HEK293 (cell line): Measurements from ENCODE around the gene PSEN1.

Source experiments
- GLIS2 ChIP-seq: fragments of 450-650 bp; formaldehyde crosslinking; IDR thresholded peaks from 2 replicates; pipeline ENCODE4 v1.5.1; 2016; ENCODE audit warnings: missing biosample characterization, missing genetic modification characterization
- IKZF3 ChIP-seq: fragments of 450-650 bp; IDR thresholded peaks from 2 replicates; pipeline ENCODE4 v1.5.0; 2018; ENCODE audit warnings: missing biosample characterization, mild to moderate bottlenecking, missing genetic modification characterization, moderate library complexity
- KLF1 ChIP-seq: fragments of 450-650 bp; formaldehyde crosslinking; IDR thresholded peaks from 2 replicates; pipeline ENCODE4 v1.5.1; 2016; ENCODE audit warnings: missing biosample characterization, missing genetic modification characterization
- KLF17 ChIP-seq: fragments of 450-650 bp; formaldehyde crosslinking; IDR thresholded peaks from 2 replicates; pipeline ENCODE4 v1.5.1; 2016; ENCODE audit warnings: missing biosample characterization, missing genetic modification characterization
- KLF9 ChIP-seq: fragments of 450-650 bp; formaldehyde crosslinking; IDR thresholded peaks from 2 replicates; pipeline ENCODE4 v1.5.1; 2016; ENCODE audit warnings: missing biosample characterization, missing genetic modification characterization, low read depth
- PATZ1 ChIP-seq: fragments of 450-650 bp; formaldehyde crosslinking; IDR thresholded peaks from 2 replicates; pipeline ENCODE4 v1.5.1; 2016; ENCODE audit warnings: missing biosample characterization, missing genetic modification characterization
- YY1 ChIP-seq: fragments of 450-650 bp; formaldehyde crosslinking; IDR thresholded peaks from 2 replicates; pipeline ENCODE4 v1.5.1; 2018; ENCODE audit warnings: missing biosample characterization, missing genetic modification characterization
- YY2 ChIP-seq: fragments of 450-650 bp; formaldehyde crosslinking; IDR thresholded peaks from 2 replicates; pipeline ENCODE4 v1.5.1; 2016; ENCODE audit warnings: missing biosample characterization, missing genetic modification characterization
- ZBTB26 ChIP-seq: fragments of 450-650 bp; formaldehyde crosslinking; optimal IDR thresholded peaks from 2 replicates; pipeline ENCODE3; 2016; ENCODE audit warnings: missing biosample characterization, mild to moderate bottlenecking, missing genetic modification characterization
- ZBTB8A ChIP-seq: fragments of 450-650 bp; formaldehyde crosslinking; IDR thresholded peaks from 2 replicates; pipeline ENCODE4 v1.5.1; 2016; ENCODE audit warnings: missing biosample characterization, missing genetic modification characterization
- ZFHX2 ChIP-seq: fragments of 450-650 bp; formaldehyde crosslinking; conservative IDR thresholded peaks from 2 replicates; pipeline ENCODE4 v1.5.1; 2016; ENCODE audit warnings: missing biosample characterization, missing genetic modification characterization
- ZFP41 ChIP-seq: fragments of 450-650 bp; formaldehyde crosslinking; IDR thresholded peaks from 2 replicates; pipeline ENCODE4 v1.5.1; 2016; ENCODE audit warnings: missing biosample characterization, missing genetic modification characterization, borderline replicate concordance
- ZNF138 ChIP-seq: fragments of 450-650 bp; formaldehyde crosslinking; IDR thresholded peaks from 2 replicates; pipeline ENCODE4 v1.5.1; 2016; ENCODE audit warnings: missing biosample characterization, missing genetic modification characterization, borderline replicate concordance
- ZNF184 ChIP-seq: fragments of 450-650 bp; IDR thresholded peaks from 2 replicates; pipeline ENCODE4 v1.5.1; 2018; ENCODE audit warnings: missing biosample characterization, mild to moderate bottlenecking, missing genetic modification characterization
- ZNF214 ChIP-seq: fragments of 450-650 bp; formaldehyde crosslinking; IDR thresholded peaks from 2 replicates; pipeline ENCODE4 v1.5.1; 2017; ENCODE audit warnings: missing biosample characterization, mild to moderate bottlenecking, missing genetic modification characterization, borderline replicate concordance
- ZNF24 ChIP-seq: fragments of 450-650 bp; formaldehyde crosslinking; IDR thresholded peaks from 2 replicates; pipeline ENCODE4 v1.5.1; 2016; ENCODE audit warnings: missing biosample characterization, missing genetic modification characterization
- ZNF280D ChIP-seq: fragments of 450-650 bp; formaldehyde crosslinking; IDR thresholded peaks from 2 replicates; pipeline ENCODE4 v1.5.1; 2016; ENCODE audit warnings: missing biosample characterization, missing genetic modification characterization
- ZNF311 ChIP-seq: fragments of 450-650 bp; formaldehyde crosslinking; IDR thresholded peaks from 2 replicates; pipeline ENCODE4 v1.5.1; 2017; ENCODE audit warnings: missing biosample characterization, missing genetic modification characterization, borderline replicate concordance
- ZNF341 ChIP-seq: fragments of 450-650 bp; formaldehyde crosslinking; IDR thresholded peaks from 2 replicates; pipeline ENCODE4; 2016; ENCODE audit warnings: low read depth, missing biosample characterization, missing genetic modification characterization
- ZNF350 ChIP-seq: fragments of 450-650 bp; formaldehyde crosslinking; IDR thresholded peaks from 2 replicates; pipeline ENCODE4 v1.5.0; 2017; ENCODE audit warnings: missing biosample characterization, mild to moderate bottlenecking, missing genetic modification characterization
- ZNF366 ChIP-seq: fragments of 450-650 bp; formaldehyde crosslinking; conservative IDR thresholded peaks from 2 replicates; pipeline ENCODE4 v1.5.1; 2016; ENCODE audit warnings: missing biosample characterization, missing genetic modification characterization
- ZNF433 ChIP-seq: fragments of 450-650 bp; formaldehyde crosslinking; IDR thresholded peaks from 2 replicates; pipeline ENCODE4 v1.5.1; 2016; ENCODE audit warnings: missing biosample characterization, missing genetic modification characterization, low read depth
- ZNF473 ChIP-seq: fragments of 450-650 bp; formaldehyde crosslinking; IDR thresholded peaks from 2 replicates; pipeline ENCODE4 v1.5.1; 2017; ENCODE audit warnings: missing biosample characterization, missing genetic modification characterization
- ZNF48 ChIP-seq: fragments of 450-650 bp; formaldehyde crosslinking; IDR thresholded peaks from 2 replicates; pipeline ENCODE4 v1.5.1; 2016; ENCODE audit warnings: missing biosample characterization, missing genetic modification characterization
- ZNF488 ChIP-seq: fragments of 450-650 bp; formaldehyde crosslinking; IDR thresholded peaks from 2 replicates; pipeline ENCODE4 v1.5.1; 2016; ENCODE audit warnings: missing biosample characterization, missing genetic modification characterization
- ZNF521 ChIP-seq: fragments of 450-650 bp; formaldehyde crosslinking; IDR thresholded peaks from 2 replicates; pipeline ENCODE4 v1.5.1; 2017; ENCODE audit warnings: missing biosample characterization, mild to moderate bottlenecking, missing genetic modification characterization
- ZNF555 ChIP-seq: fragments of 450-650 bp; formaldehyde crosslinking; conservative IDR thresholded peaks from 2 replicates; pipeline ENCODE4 v1.5.1; 2017; ENCODE audit warnings: missing biosample characterization, mild to moderate bottlenecking, missing genetic modification characterization, inconsistent platforms
- ZNF600 ChIP-seq: fragments of 450-650 bp; formaldehyde crosslinking; IDR thresholded peaks from 2 replicates; pipeline ENCODE4 v1.5.1; 2016; ENCODE audit warnings: missing biosample characterization, missing genetic modification characterization
- ZNF701 ChIP-seq: fragments of 450-650 bp; formaldehyde crosslinking; IDR thresholded peaks from 2 replicates; pipeline ENCODE4 v1.5.1; 2016; ENCODE audit warnings: missing biosample characterization, missing genetic modification characterization
- ZNF791 ChIP-seq: fragments of 450-650 bp; formaldehyde crosslinking; IDR thresholded peaks from 2 replicates; pipeline ENCODE4 v1.5.1; 2016; ENCODE audit warnings: missing biosample characterization, missing genetic modification characterization
- ZNF792 ChIP-seq: fragments of 450-650 bp; formaldehyde crosslinking; IDR thresholded peaks from 2 replicates; pipeline ENCODE4 v1.5.1; 2016; ENCODE audit warnings: missing biosample characterization, missing genetic modification characterization
- ZXDB ChIP-seq: fragments of 450-650 bp; formaldehyde crosslinking; IDR thresholded peaks from 2 replicates; pipeline ENCODE4 v1.5.1; 2016; ENCODE audit warnings: missing biosample characterization, missing genetic modification characterization

PSEN1 gene

GRCh38 chr14:73227812-73228781, 91.8 kb downstream of the PSEN1 start (continued):
- TF ChIP-seq KLF17 (0 out of 2 replicates have a peak, but pooled peaks have one; percentile 14), ZBTB26 (tag by site-specific recombination) (no peak), YY2 (tag by site-specific recombination) (no peak), ZNF791 (tag by site-specific recombination) (no peak), ZNF473 (no peak), ZNF311 (tag by site-specific recombination) (no peak), ZNF350 (tag by site-specific recombination) (no peak), ZFP41 (tag by site-specific recombination) (no peak), KLF9 (tag by site-specific recombination) (no peak), ZNF366 (tag by site-specific recombination) (0 out of 2 replicates have a peak, but pooled peaks have one; percentile 24), GLIS2 (tag by site-specific recombination) (0 out of 2 replicates have a peak, but pooled peaks have one; percentile 34), ZNF24 (tag by site-specific recombination) (no peak), ZNF184 (no peak), ZNF280D (tag by site-specific recombination) (no peak), ZNF555 (tag by site-specific recombination) (no peak), ZXDB (no peak), YY1 (tag by site-specific recombination) (no peak), PATZ1 (tag by site-specific recombination) (peak; percentile 44; the same call in 1 of the 2 replicates), ZNF521 (no peak), ZNF341 (tag by site-specific recombination) (0 out of 2 replicates have a peak, but pooled peaks have one; percentile 26), ZNF488 (no peak), ZNF701 (tag by site-specific recombination) (no peak), KLF1 (no peak), ZNF792 (no peak), ZNF433 (tag by site-specific recombination) (no peak), ZBTB8A (tag by site-specific recombination) (no peak), ZNF600 (tag by site-specific recombination) (no peak), ZNF138 (no peak), ZNF214 (no peak), ZNF48 (tag by site-specific recombination) (no peak), IKZF3 (tag by site-specific recombination) (no peak), ZFHX2 (tag by site-specific recombination) (0 out of 2 replicates have a peak, but pooled peaks have one; percentile 14)
